ENCODE data around the gene TCL1B.
"Not testable (repeated sequence)": the region's sequence is repeated elsewhere in the genome, so short reads cannot be mapped to it uniquely, and the experiment has no call there.

TCL1B gene, protein sequence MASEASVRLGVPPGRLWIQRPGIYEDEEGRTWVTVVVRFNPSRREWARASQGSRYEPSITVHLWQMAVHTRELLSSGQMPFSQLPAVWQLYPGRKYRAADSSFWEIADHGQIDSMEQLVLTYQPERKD

DNA sequence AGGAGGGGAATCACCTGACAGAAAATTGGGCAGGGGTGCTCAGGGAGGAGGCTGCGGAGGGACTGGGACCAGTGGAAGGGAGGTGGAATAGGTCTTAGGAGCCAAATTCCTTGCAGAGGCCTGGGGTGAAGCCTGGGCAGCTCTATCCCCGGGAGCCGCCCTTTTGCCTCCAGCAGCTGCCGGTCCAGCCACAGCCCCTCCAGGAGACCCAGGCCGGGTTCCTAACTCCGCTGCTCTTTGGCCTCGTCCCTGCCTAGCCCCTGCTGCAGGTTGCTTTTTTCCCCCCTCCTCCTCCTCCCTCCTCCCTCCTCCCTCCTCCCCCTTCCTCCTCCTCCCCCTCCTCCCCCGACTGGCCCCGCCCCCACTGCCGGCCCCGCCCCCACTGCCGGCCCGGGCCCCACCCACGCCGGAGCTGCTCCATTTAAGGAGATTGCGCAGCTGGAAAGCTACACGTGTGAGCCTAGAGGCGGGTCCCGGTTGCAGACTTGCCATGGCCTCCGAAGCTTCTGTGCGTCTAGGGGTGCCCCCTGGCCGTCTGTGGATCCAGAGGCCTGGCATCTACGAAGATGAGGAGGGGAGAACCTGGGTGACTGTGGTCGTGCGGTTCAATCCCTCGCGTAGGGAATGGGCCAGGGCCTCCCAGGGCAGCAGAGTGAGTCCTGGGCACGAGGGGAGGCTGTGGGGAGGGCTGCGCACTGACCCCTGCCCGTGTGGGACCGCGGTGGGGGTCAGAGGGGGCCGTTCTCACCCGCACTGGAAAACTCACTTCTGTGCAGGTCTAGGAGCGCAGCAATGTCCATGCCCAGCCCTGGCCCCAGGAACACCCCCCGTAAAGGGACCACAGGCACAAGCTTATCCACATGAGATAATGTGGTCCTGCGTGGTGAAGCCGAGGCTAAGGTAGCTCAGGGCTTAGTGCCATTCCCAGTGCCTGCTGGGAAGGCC lies at the start of gene TCL1B:
TSS of gene TCL1B (plus strand) at position 449 of the 945 bp plus-strand sequence. CDS start at position 491, 42 bp downstream.
- no peak for DNase-seq

DNA sequence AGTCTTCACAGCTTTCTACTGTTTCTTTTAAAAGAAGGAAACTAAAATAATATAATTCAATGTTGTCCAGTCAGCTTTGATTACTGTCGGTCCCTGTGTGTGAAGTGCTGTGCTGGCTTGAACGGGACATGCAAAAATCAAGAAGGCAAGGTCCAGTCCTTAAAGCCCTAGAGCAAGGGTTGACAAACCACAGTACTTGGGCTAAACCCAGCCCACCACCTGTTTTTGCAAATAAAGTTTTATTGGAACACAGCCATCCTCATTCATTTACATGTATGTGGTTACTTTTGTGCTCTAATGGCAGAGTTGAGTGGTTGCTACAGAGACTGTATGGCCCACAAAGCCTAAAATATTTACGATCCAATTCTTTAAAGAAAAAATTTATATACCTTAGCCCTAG lies 41.2 kb upstream of the TCL1B start:
- no peak for DNase-seq

DNA sequence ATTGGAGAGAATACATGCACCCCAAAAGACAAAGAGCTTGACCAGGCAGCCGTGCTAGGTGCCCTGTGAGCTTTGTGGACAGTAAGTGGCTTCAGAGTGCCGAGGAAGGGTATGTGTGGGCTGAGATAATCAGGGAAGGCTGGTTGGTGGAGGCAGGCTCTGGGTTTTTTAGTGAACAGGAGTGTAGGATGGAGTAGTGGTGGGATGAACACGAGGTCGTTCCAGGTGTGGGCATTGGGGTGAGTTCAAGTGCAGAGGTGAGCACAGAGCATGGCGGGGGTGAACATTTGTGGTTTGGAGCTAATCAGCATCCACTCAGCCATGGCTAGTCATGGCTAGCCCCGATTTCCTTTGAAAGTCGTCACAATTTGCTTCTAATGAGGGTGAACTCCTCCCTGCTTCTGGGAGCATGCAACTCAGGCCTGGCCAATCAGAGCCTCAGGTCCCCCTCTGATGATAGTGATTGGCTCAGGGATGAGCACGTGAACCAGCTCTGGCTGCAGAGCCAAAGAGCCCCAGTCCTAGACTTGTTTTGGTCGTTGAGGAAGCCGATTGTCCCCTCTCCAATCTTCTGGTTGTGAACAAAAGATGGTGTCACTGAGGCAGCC lies 40.7 kb upstream of the TCL1B start:
- no peak for DNase-seq

DNA sequence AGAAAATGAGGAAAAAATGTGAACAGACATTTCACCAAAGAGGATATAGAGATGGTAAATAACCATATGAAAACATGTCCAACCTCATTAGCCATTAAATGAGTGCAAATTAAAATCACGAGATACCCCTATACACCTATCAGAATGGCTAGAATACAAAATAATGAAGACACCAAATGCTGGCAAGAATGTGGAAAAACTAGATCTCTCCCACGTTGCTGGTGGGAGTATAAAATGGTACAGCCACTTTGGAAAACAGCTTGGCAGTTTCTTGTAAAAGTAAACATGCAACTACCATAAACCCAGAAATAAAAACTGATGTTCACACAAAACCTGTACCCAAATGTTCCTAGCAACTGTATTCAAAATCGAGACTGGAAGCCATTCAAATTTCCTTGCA lies 38.3 kb upstream of the TCL1B start:
- DNase-seq = no peak

DNA sequence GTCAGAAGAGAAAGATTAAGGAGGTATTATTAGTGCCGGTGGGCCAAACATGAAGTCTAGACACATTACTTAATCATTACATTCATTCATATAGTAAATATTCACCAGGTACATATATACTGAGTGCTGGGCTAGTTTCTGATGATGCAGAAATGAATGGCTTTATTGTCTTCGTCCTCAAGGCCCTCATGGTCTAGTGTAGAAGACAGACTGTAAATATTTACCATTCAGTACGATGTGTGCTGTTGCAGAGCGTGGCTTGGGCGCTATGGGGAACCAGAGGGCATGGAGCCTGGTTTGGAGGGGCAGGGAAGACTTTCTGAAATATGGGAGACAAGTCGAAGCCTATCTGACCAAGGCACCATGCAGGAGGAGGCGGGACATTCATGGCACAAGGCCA lies 37.0 kb upstream of the TCL1B start:
- no peak for DNase-seq

DNA sequence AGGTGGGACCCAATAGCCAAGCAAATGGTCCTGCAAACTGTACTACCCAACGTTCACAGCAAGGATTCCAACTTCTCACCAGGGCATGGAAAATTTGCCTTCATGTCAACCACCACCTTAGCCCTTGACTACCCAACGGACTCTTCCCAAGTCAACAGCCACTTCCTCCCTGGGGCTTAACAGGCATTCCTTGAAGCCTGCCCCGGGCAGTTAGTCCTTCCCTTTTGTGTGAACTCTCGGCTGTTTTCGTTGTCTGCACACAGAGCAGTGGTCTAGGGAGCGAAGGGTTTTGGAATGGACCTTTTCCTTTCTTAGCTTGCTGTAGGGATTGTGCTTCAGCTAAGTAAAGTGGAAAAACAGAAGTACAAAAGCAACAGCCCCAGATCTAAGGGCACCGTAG lies 35.2 kb upstream of the TCL1B start:
- DNase-seq = no peak

DNA sequence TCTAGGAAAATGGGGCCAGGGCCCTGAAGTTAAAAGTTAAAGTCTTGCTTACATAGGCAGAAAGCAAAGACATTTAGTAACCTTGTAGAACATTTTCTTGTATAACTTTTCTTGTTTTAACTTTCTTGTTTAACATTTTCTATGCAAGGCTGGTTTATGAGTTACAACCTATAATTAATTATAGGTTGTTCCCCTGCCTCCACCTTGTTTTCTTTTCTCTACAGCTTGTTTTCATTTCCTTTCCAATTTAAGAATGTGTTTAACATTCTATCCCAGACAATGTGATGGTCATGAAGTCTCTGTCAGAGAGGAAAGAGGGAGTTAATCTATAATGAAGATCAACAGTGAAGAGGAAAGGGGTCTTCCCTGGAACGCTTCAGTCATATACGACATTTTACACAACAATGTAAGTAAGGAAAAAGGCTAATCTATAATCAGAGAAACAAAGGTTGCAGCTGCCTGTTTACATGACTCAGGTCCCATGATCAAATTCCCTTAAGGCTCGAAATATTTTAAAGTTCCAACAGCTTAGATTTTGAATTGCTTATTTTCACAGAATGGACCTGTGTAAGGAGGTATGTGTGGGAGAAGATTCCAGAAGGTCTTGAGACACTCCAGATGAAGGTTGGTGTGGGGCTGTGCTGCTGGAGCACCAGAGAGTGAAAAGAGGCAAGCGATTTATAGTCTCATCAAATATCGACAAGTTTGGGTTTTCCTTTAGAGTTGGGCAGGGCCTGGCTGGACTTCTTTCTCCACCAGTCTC lies 34.2 kb upstream of the TCL1B start:
- no peak for DNase-seq

DNA sequence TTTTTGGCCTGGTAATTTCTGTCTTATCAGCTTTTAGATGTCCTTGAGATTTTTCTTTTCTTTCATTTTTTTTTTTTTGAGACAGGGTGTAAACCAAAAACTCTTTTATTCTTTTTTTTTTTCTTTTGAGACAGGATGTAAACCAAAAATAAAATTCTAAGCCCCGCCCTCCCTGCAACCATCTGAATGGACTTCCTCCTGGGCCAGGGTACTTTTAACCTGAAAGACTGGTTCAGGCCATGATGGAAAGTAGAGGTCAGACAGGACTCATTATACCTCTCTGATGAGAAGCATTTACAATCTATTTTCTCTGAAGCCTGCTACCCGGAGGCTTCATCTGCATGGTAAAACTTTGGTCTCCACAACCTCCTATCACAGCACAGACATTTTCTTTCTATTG lies 33.5 kb upstream of the TCL1B start:
- no peak for DNase-seq

DNA sequence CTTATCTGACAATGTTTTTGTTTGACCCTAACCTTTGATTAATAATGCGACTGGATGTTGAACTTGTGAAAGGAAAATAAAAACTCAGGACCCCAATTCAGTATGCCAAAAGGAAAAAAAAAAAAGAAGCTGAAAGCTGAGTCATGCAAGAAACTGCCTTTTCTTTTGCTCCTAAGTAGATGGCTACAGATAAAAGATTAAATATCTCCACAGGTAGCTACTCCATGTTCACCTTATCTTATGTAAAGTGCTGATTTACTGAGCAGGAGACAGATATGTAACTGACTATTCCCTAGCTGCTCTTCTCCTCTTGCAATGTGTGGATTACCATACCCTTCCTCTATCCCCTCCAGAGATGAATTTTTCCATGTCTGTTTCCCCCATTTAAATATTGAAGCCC lies 30.8 kb upstream of the TCL1B start:
- DNase-seq = no peak

DNA sequence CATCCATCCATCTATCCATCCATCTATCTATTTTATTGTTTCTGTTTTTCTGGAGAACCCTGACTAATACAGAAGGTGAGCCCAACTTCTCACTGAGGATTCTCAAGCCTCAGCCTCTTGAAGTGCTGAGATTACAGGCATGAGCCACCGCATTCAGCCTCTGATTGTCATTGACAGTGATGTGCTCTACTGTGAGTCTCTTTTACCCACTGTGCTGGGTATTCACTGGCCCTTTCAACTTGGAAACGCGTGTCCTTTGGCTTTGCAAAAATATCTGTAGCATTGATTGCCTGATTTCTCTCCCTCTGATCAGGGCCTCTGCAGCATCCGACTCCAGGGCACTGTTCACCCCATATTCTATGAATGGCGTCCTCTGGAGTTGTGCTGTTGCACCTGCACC lies 29.6 kb upstream of the TCL1B start:
- no peak for DNase-seq

DNA sequence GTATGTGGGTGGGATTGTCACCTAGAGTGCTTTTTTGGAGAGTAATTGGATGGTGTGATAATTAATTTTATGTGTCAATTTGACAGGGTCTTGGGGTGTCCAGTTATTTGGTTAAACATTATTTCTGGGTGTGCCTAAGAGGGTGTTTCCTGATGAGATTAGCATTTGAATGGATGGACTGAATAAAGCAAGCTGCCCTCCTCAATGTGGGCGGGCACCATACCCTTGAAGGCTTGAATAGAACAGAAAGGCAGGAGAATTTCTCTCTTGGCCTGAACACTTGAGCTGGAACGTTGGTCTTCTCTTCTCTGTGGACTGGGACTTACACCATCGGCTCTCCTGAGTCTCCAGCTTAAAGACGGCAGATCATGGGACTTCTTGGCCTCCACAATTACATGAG lies 28.8 kb upstream of the TCL1B start:
- DNase-seq = no peak

DNA sequence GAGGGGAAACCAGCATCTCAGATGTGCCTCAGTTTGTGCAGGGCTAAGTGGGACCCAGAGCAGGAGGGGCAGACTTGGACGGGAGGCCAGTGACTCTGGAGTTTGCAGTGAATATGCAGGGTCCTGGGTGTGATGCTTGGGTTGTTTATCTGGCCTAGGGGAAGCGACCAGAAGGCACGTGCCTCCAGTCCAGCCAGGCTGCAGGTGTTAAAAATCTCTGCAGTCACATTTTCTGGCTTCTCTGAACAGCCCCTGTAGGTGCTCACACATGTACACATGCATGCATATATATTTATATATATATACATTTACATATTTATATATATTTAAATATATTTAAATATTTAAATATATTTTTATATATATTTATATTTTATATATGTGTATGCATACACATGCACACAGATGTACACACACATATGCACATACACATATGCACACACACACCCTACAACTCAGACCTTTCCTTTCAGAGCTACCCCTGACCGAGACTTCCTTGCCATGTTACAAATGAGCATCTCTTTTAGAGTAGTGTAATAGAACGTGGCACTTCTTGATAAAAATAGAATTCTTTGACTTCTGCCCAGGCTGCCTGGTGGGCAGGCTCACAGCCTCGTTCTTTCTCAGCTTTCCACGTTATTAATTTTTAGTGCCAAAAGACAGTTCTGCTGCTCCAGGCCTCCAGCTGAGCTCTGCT lies 26.8 kb upstream of the TCL1B start:
- no peak for DNase-seq

DNA sequence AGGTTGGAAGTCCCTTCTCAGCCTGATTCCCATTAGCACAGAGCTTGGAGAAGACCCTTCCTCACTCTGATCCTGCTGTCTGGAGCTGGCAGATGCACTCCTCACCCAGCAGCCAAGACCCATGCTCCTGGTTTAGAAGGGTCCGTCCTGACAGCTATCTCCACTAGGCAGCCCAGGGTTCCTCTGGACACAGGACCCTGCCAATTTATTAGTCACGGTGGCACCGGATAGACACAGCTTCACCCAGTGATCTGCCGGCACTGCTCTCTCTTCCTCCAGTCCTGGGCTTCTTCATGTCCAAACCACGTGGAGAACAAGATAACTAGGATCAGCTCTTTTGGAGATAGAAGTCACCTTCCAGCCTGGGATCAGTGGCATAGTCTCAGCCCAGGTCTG lies 26.2 kb upstream of the TCL1B start:
- no peak for DNase-seq

DNA sequence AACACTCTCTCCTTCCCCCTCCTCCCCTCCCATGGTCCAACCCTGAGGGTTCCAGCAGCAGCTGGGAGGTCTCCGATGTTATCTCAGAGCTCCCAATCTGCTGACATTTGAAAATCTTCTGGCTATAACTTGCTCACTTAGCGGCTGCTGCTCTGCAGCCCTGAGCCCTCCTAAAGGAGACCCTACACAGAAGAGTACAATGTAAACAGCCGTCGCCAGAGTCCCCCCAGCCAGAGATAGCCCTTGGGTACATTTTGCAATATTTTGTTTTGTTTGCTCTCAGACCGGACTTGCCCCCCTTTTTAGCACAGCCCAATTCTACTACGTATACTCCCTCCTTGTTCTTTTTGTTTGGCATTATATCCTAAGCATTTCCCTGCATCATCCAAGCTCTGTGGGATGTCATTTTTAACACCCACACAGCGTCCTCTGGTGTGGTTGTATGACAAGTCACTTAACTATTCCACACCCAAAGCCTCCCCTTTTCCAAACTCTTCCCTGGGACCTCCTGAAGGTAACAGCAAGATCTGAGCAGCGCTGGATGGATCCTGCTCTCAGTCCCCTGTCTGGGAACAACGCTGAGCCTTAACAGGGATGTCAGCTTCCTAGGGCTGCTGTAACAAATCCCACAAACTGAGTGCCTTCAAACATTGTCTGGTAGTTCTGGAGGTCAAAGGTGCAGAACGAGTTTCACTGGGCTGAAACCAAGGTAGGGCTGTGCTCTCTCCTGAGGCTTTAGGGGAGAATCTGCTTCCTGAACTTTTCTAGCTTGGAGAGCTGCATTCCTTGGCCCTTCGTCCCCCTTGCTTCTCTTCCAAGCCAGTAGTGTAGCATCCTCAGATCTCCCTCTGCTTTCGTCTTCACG lies 25.3 kb upstream of the TCL1B start:
- no peak for DNase-seq

DNA sequence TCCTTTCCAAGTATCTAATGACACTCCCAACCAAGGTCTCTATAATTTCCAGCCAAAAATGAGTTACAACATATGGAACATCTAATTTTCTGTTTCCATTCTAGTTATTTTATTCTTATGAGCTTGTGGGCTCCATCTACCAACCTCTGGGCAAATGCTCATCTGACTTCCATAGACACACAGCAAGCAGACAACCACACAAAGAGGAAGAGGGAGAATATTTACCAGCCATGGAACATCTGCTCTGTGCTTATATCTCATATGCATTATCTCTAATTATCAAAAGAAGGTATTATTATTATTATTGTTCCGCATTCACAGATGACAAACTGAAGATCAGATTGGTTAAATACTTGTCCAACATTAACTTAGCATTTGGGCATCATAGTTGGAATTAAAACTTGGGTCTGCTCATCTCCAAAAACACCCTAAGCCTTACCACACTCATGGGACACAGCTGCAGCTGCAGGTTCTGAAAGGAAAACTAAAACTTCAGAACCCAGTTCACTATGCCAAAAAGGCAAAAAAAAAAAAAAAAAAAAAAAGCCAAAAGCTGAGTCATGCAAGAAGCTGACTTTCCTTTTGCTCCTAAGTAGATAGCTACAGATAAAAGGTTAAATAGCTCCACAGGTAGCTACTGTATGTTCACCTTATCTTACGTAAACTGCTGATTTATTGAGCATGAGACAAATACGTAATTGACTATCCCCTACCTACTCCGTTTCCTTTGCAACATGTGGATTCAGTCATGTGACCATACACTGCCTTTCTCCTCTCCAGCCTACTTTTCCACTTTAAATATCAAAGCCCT lies 23.6 kb upstream of the TCL1B start:
- no peak for DNase-seq

DNA sequence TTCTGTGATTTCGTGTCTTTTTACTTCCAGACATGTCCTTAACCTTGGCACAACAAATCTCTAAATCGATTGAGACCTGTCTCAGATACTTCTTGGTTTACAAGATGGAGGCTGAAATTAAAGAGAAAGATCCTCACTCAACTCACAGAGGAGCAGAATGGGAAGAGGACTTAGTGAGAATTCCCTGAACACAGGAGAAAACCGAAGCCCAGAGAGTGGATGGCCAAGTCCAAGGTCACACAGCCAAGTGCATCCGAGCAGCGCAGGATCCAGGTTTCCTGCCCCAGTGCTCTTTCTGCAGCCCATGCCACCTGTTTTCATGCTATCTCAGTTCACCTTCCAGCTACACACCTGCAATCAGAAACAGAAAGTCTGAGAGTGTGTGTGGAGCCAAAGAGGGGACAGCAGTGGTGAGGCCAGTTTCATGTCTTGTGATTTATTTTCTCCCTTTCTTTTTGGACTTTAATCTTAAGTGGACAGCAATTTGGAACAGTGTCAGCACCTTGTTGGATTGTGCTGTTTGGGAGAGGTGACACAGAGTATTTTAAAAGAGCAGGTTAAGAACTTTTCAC lies 22.9 kb upstream of the TCL1B start:
- no peak for DNase-seq

DNA sequence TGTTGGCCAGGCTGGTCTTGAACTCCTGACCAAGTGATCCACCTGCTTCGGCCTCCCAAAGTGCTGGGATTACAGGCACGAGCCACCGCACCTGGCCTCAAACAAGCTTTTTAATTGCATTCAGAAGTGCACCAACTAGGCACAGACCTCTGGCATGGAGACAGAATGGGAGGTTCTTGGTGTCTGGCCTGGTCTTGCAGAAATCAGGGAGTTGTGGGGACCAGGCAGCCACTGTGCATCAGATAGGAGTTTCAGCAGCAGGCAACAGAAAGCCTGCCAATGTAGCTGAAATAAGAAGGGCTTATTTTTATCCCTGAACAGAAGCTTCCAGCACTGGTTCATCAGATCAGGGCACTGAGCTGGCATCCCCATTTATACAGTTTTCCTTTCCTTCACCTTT lies 22.2 kb upstream of the TCL1B start:
- peak in 1 of 2 donors; percentile 8 for DNase-seq

DNA sequence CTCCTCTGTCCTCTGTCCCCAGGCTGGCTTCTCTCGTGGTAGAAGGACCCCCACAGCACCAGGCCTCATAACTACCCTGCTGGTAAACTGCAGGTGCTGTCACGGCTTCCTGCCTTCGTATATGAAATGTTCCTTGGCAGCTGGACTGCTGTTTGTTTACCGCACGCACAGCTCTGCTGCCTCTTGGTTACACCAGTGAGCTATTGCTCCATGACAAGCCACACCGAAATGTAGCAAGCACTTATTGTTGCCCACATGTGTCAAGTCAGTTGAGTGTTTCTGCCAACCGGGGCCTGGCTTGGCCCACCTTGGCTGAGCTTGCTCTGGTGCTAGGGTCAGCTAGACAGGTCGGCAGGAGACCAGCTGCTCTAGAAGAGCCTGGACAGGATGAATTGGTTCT lies 21.7 kb upstream of the TCL1B start:
- DNase-seq = no peak

DNA sequence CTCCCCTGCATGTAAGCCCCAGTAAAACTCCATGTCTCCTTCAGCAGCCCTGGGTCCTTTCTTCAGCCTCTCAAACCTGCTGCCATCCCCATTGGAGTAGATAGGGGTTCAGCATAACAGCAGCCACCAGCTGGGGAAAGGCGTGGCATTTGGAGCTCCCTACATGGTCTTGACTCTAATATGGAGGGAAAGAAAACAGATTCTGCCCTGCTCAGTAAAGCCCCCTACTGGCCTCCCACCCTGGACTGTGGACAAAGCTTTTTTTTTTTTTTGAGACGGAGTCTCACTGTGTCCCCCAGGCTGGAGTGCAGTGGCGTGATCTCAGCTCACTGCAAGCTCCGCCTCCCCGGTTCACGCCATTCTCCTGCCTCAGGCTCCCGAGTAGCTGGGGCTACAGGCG lies 20.7 kb upstream of the TCL1B start:
- not testable (repeated sequence) for DNase-seq

DNA sequence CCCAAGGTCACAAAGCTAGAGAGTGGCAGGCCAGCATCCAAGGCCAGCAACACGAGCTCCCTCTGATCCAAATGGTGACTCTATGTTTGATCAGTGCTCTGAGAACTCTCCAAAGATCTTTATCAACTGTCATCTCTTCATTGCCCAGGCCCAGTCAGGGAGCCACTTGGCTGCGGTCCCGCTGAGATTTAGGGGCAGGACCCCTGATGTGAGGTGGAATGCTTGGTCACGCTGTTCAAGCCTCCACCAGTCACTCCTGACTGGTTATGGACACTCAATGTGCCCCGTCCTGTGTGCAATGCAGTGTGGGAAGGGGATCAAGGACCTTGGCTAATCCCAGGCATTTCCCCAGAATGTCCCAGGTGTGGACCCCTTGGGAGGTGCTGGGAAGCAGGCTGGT lies 19.8 kb upstream of the TCL1B start:
- DNase-seq = no peak
